Choroid plexus epithelial cell (primary cell): ENCODE measurements around the gene HSPA9.

Source experiments
- DNase-seq: peaks from one replicate; pipeline ENCODE4 v3.0.0-alpha.2; 2010; ENCODE audit warnings: low read depth
- H3K4me3 ChIP-seq: 2 replicates; pipeline ENCODE4 v1.5.1; 2011; ENCODE audit warnings: low read depth, mild to moderate bottlenecking, control low read depth, low read length, moderate library complexity
- TF ChIP-seq, protein P1 (sequence below): conservative IDR thresholded peaks from 2 replicates; pipeline ENCODE4 v1.5.1; 2011; ENCODE audit warnings: low read depth, mild to moderate bottlenecking, control low read depth, inconsistent platforms, low read length, moderate library complexity

HSPA9 gene

DNA sequence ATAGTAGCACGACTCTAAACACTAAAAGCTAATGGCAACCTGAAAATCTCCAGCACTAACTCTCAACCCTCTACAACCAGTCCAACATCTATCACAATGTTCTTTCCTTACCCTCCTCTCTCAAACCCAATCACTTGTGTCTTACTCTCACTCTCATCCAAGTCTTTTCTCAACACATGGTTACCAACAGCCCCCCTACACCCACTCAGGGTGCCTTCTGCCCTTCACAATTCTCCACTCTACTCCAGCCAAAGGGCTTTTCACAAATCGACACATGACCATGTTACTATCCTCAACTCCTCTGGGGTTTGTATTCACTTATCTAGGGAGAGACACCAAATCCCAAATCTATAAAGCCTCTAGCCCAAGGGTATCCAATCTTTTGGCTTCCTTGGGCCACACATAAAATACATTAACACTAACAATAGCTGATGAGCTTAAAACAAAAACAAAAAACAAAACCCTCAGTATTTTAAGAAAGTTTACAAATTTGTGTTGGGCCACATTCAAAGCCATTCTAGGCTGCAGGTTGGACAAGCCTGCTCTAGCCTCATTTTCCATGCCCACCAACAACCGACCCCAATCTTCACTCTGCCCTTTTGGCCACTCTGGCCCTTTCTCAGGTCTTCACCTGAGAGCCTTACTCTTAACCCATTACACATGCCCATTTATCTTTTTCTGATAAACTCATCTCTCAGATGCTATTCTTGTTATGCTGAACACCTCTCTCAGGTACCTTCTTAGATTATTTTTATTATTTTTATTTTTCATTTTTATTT, 11.7 kb downstream of the HSPA9 start:
- TF ChIP-seq, protein P1, sequence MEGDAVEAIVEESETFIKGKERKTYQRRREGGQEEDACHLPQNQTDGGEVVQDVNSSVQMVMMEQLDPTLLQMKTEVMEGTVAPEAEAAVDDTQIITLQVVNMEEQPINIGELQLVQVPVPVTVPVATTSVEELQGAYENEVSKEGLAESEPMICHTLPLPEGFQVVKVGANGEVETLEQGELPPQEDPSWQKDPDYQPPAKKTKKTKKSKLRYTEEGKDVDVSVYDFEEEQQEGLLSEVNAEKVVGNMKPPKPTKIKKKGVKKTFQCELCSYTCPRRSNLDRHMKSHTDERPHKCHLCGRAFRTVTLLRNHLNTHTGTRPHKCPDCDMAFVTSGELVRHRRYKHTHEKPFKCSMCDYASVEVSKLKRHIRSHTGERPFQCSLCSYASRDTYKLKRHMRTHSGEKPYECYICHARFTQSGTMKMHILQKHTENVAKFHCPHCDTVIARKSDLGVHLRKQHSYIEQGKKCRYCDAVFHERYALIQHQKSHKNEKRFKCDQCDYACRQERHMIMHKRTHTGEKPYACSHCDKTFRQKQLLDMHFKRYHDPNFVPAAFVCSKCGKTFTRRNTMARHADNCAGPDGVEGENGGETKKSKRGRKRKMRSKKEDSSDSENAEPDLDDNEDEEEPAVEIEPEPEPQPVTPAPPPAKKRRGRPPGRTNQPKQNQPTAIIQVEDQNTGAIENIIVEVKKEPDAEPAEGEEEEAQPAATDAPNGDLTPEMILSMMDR: no peak
- DNase-seq: no peak
- H3K4me3 ChIP-seq: no peak overlapping the region

DNA sequence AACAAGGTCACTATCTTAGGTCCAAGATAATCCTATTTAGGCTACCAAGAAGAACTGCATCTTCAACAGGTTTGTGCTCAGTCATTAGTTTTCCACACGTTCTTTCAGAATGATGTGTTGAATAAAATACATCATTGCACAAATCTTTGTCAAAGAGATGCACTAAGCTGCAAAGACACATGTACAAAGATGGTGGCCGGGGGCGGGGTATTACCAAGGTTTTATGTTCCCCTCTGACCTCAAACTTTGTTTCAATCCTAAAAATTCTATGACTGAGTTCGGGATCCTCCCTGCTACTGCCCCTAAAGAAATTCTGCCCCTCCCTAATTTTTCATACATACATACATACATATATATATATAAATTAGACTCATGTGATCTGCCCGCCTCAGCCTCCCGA, 14.2 kb downstream of the HSPA9 start:
- no peak overlapping the region for H3K4me3 ChIP-seq
- no peak for DNase-seq
- TF ChIP-seq, protein P1: no peak

DNA sequence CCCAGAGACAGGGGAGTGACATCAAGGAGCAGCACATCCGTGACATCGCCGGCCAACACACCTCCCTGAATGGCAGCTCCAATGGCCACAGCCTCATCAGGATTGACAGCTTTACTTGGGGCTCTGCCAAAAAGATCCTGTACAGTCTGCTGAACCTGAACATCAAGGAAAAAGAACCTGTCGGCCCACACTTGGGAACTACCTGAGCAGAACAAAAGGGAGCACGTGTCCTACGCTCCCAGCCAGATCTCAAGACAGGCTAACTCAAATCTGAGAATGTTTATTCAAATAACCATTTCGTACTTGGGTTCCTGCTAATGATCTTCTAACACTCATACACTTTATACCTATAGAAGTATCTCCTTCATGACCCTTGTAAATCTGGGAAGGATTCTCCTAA, 15.3 kb downstream of the HSPA9 start:
- TF ChIP-seq, protein P1: no peak
- no peak for DNase-seq
- no peak overlapping the region for H3K4me3 ChIP-seq

DNA sequence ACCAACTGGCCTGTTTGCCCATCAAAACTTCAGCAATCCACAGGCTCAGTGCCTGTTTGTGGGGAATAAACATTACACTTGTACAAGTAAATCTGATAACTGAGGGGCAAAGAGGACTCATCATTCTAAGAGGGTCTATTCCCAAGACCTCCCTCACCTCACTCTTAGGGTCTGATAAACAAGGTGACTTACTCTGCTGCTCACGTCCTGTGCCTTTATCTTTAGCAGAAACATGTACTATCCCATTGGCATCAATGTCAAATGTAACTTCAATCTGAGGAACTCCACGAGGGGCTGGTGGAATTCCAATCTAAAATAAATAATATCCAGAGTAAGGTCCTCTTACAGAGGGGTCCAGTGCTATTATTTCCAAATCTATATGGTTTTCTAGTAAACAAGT, 17.5 kb downstream of the HSPA9 start:
- H3K4me3 ChIP-seq: no peak overlapping the region
- TF ChIP-seq, protein P1: no peak
- no peak for DNase-seq

DNA sequence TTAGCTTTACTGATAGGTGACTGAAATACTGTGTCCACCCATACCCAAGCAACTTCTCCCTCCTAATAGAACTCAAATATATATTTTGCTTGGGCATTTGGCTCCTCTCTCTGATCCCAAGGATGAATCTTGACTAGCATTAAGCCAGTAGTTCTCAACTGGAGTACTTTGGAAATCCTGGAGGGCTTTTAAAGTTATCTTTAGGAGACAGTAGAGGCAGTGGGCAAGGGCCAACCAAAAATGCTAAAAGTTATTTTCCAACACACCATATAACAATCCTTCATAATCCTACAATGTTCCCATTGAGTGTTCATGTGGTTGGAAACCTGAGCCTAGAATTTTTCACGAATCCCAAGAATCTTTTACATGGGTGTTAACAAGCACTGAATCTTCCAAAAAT, 21.1 kb downstream of the HSPA9 start:
- H3K4me3 ChIP-seq: no peak overlapping the region
- DNase-seq: no peak
- TF ChIP-seq, protein P1: no peak

DNA sequence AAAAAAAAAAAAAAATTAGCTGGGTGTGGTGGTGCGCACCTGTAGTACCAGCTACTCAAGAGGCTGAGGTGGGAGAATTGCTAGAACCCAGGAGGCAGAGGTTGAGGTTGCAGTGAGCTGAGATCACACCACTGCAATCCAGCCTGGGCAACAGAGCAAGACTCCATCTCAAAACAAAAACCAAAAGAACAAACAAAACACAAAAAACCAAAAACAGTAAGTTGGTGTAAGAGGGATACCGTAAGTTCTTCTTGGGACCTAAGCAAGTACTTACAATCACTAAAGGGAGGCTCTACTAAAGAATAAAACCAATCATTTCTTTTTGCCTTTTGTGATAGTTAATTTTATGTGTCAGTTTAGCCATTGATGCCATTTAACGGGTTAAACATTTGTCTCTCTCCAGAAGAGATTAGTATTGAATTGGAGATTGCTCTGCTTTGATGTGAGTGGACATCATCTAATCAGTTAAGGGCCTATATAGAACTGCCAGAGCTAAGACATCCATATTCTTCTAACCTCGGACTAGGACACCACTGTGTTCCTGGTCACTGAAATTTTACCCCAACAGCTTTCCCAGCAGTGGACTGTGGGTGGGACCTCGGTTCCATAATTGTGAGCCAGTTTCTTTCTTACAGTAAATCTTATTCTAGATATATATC, 21.6 kb downstream of the HSPA9 start:
- no peak overlapping the region for H3K4me3 ChIP-seq
- TF ChIP-seq, protein P1: no peak
- no peak for DNase-seq

DNA sequence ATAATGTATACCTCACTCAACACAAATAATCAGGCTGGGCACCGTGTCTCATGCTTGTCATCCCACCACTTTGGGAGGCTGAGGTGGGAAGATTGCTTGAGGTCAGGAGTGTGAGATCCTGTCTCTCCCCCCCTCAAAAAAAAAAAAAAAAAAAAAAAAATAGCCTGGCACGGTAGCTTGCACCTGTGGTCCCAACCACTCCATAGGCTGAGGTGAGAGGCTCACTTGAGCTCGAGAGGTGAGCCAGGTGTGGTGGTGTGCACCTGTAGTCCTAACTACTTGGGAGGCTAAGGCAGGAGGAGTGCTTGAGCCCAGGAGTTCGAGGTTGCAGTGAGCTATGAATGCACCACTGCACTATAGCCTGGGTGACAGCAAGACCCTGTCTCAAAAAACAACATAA, 22.5 kb downstream of the HSPA9 start:
- TF ChIP-seq, protein P1: no peak
- H3K4me3 ChIP-seq: no peak overlapping the region
- DNase-seq: no peak
